Fibroblast of lung (primary cell): ENCODE data around the gene PPFIA2. TPM values are rescaled to one million over a fixed set of nuclear protein-coding genes. Genes with fewer than 3 reads are reported as not detected.

Experiments
- DNase-seq, 2 donors: peaks; one replicate each; pipeline versions ENCODE4 v3.0.0 to v3.0.0-alpha.2; 2010; ENCODE audit warnings: low read depth in 2 of 2
- H2AFZ ChIP-seq: 2 replicates; pipeline ENCODE4 v1.5.1; 2012; ENCODE audit warnings: low read length, control low read depth, inconsistent platforms
- H3K27ac ChIP-seq: 2 replicates; pipeline ENCODE4 v1.5.1; 2011; ENCODE audit warnings: low read length, control low read depth; ENCODE audit not compliant: insufficient read depth
- H3K27me3 ChIP-seq: 2 replicates; pipeline ENCODE4 v1.5.1; 2011; ENCODE audit warnings: mild to moderate bottlenecking, low read length; ENCODE audit not compliant: control insufficient read depth, insufficient read depth
- H3K36me3 ChIP-seq: 2 replicates; pipeline ENCODE4 v1.5.1; 2011; ENCODE audit warnings: low read length; ENCODE audit not compliant: control insufficient read depth, insufficient read depth
- H3K4me1 ChIP-seq: 2 replicates; pipeline ENCODE4 v1.5.1; 2011; ENCODE audit warnings: low read length; ENCODE audit not compliant: control insufficient read depth, insufficient read depth; ENCODE audit errors: extremely low read depth
- H3K4me2 ChIP-seq: 2 replicates; pipeline ENCODE4 v1.5.1; 2011; ENCODE audit warnings: low read length, control low read depth; ENCODE audit not compliant: insufficient read depth; ENCODE audit errors: extremely low read depth
- H3K4me3 ChIP-seq, 4 experiments: fragments of 200-600 bp in 1 of 4; sonication (generic) in 1 of 4; replicated peaks in 1 of 4; 2 replicates each; pipeline ENCODE4 v1.5.1; 2011 to 2016; ENCODE audit warnings: low read length in 4 of 4, low read depth in 3 of 4, mild to moderate bottlenecking in 3 of 4, control low read depth in 2 of 4, inconsistent platforms in 1 of 4, mixed read lengths in 1 of 4; ENCODE audit not compliant: insufficient read depth in 1 of 4; ENCODE audit errors: control extremely low read depth in 1 of 4
- H3K79me2 ChIP-seq: 2 replicates; pipeline ENCODE4 v1.5.1; 2012; ENCODE audit warnings: mild to moderate bottlenecking, low read length, inconsistent platforms; ENCODE audit not compliant: control insufficient read depth, insufficient read depth
- H3K9ac ChIP-seq: 2 replicates; pipeline ENCODE4 v1.5.1; 2011; ENCODE audit warnings: mild to moderate bottlenecking, low read length, control low read depth; ENCODE audit not compliant: insufficient read depth
- H3K9me3 ChIP-seq: 2 replicates; pipeline ENCODE4 v1.5.1; 2012; ENCODE audit warnings: low read depth, low read length; ENCODE audit not compliant: control insufficient read depth, insufficient read depth
- H4K20me1 ChIP-seq: 2 replicates; pipeline ENCODE4 v1.5.1; 2011; ENCODE audit warnings: low read length; ENCODE audit not compliant: control insufficient read depth, insufficient read depth; ENCODE audit errors: extremely low read depth
- CTCF ChIP-seq, 2 donors: IDR thresholded peaks in 1 of 2; conservative IDR thresholded peaks in 1 of 2; 1 replicate in 1 of 2; 2 replicates in 1 of 2; pipeline ENCODE4 v1.5.1; 2011 to 2012; ENCODE audit warnings: low read length in 2 of 2, control low read depth in 1 of 2, inconsistent platforms in 1 of 2, low read depth in 1 of 2, mild to moderate bottlenecking in 1 of 2
- EZH2 ChIP-seq: IDR thresholded peaks from 2 replicates; pipeline ENCODE4 v1.5.1; 2012; ENCODE audit warnings: low read length, control low read depth, mild to moderate bottlenecking; ENCODE audit errors: missing control alignments
- polyA plus RNA-seq, 2 donors: library from polyadenylated mRNA; depleted of rRNA in 1 of 2; stranded (reverse) in 1 of 2; unstranded in 1 of 2; fragments of >200 nt; gene quantifications; 2 replicates each; pipeline ENCODE4 v1.2.1, GENCODE V29; 2011 to 2012; ENCODE audit warnings: missing spikeins in 1 of 2
- total RNA-seq: library from RNA; depleted of rRNA; stranded (reverse); fragments of >200 nt; gene quantifications from 2 replicates; pipeline ENCODE4 v1.2.1, GENCODE V29; 2014

The PPFIA2 gene
- total and polyA plus RNA-seq, 2 donors (not counting 1 experiment from before 2014, with no cell fraction given), result 0.54 to 2.1 TPM

DNA sequence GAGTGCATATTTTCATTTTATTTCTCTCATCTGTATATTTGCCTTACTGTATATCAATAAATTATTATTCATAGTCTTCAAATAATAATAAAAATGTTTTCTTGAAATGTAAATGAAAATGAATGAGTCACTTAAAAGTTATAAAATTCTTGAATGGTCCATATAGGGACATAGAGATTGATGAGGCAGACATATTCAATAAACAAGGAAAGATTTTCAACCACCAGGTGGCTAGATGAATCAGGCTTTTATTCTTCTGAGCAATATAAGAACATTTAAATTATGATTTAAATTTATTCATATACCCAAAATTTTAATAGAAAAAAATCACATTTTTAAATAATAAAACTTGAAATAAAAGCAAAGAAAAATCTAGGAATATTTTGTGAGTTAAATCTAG, 431.7 kb downstream of the PPFIA2 start:
- Histone ChIP-seq H3K4me2 (no peak overlapping the region), H3K79me2 (no peaks in the 10 kb centered on the region), H4K20me1 (no peaks in the 10 kb centered on the region), H3K4me3 (no peak overlapping the region), H3K4me1 (no peaks in the 10 kb centered on the region), H3K27me3 (no peaks in the 10 kb centered on the region), H3K9me3 (no peaks in the 10 kb centered on the region), H3K27ac (no peak overlapping the region), H2AFZ (no peak overlapping the region), H3K9ac (no peak overlapping the region), H3K36me3 (no peaks in the 10 kb centered on the region)
- TF ChIP-seq EZH2, result no peak
- TF ChIP-seq CTCF (conservative IDR thresholded peaks at IDR 0.05 in 1 of 2, IDR thresholded peaks at IDR 0.05 in 1 of 2; ENCODE audit: low read depth in 1 of 2, low read length in 2 of 2), result no peak
- no peak for DNase-seq

- DNase-seq, result no peak
- Histone ChIP-seq H3K27me3 (no peaks in the 10 kb centered on the region), H4K20me1 (no peaks in the 10 kb centered on the region), H3K4me1 (no peaks in the 10 kb centered on the region), H3K79me2 (no peaks in the 10 kb centered on the region), H3K4me3 (no peak overlapping the region), H3K4me2 (no peak overlapping the region), H3K27ac (no peak overlapping the region), H3K9me3 (no peaks in the 10 kb centered on the region), H3K36me3 (no peaks in the 10 kb centered on the region), H2AFZ (no peak overlapping the region), H3K9ac (no peak overlapping the region)
- TF ChIP-seq CTCF (conservative IDR thresholded peaks at IDR 0.05 in 1 of 2, IDR thresholded peaks at IDR 0.05 in 1 of 2; ENCODE audit: low read depth in 1 of 2, low read length in 2 of 2) (no peak), EZH2 (no peak)
Measured at GRCh38 chr12:81325086-81325485, 434.1 kb downstream of the PPFIA2 start.

- Histone ChIP-seq H4K20me1 (no peaks in the 10 kb centered on the region), H2AFZ (no peak overlapping the region), H3K4me2 (no peak overlapping the region), H3K27ac (no peak overlapping the region), H3K27me3 (no peaks in the 10 kb centered on the region), H3K4me3 (no peak overlapping the region), H3K9ac (no peak overlapping the region), H3K9me3 (no peaks in the 10 kb centered on the region), H3K79me2 (no peaks in the 10 kb centered on the region), H3K36me3 (no peaks in the 10 kb centered on the region), H3K4me1 (no peaks in the 10 kb centered on the region)
- no peak for TF ChIP-seq CTCF (conservative IDR thresholded peaks at IDR 0.05 in 1 of 2, IDR thresholded peaks at IDR 0.05 in 1 of 2; ENCODE audit: low read depth in 1 of 2, low read length in 2 of 2)
- no peak for TF ChIP-seq EZH2
- no peak for DNase-seq
Measured at GRCh38 chr12:81314903-81315531, 444.1 kb downstream of the PPFIA2 start.
